Brain microvascular endothelial cell (primary cell): ENCODE results near the gene SNX32.
"Not testable (repeated sequence)": the region's sequence is repeated elsewhere in the genome, so short reads cannot be mapped to it uniquely, and the experiment has no call there.

Experiments used
- DNase-seq: peaks from one replicate; pipeline ENCODE4 v3.0.0-alpha.2; 2020
- H3K27ac ChIP-seq: fragments of 250-450 bp; sonication (Bioruptor Pico); 2 replicates; pipeline ENCODE4 v1.5.1; 2020; ENCODE audit warnings: mild to moderate bottlenecking, moderate library complexity
- H3K27me3 ChIP-seq: fragments of 250-450 bp; sonication (Bioruptor Pico); replicated peaks from 2 replicates; pipeline ENCODE4 v1.5.1; 2020; ENCODE audit warnings: mild to moderate bottlenecking
- H3K36me3 ChIP-seq: fragments of 250-450 bp; sonication (Bioruptor Pico); replicated peaks from 2 replicates; pipeline ENCODE4 v1.5.1; 2020; ENCODE audit warnings: mild to moderate bottlenecking
- H3K4me3 ChIP-seq: 2 replicates; pipeline ENCODE4 v1.5.1; 2011; ENCODE audit warnings: low read depth, mild to moderate bottlenecking, control low read depth, low read length, moderate library complexity
- in situ Hi-C: cut with HindIII; loops from 2 replicates; pipeline ENCODE4 v1.10.0; 2017; ENCODE audit warnings: low sequenced_read_pairs, low pct_ligation_motif_present
- TF ChIP-seq, protein P1 (sequence below): IDR thresholded peaks from 2 replicates; pipeline ENCODE4 v1.5.1; 2011; ENCODE audit warnings: low read depth, mild to moderate bottlenecking, moderate library complexity, low read length, control low read depth, inconsistent platforms; ENCODE audit errors: missing control alignments

SNX32 gene

DNA sequence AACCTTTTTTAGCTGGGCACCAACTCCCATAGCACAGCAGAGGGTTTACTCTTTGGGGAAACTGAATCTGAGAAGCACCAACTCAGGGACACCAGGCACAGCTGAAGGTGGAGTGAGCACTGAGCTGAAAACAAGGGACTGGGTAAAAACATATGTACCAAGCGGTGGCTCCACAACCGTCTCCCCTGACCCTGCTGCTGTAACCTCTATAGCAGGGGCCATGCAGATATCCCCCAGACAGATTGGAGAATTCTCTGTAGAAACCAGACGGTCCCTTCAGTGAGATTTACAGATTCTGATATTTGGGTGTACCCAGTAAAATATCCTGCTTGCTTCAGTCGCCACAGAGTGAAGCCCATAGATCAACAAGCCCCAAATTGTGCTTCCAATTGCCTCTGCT, 4.3 kb upstream of the SNX32 start:
- Histone ChIP-seq H3K4me3 (no peak overlapping the region), H3K27me3 (no peaks in the 10 kb centered on the region), H3K27ac (no peak overlapping the region), H3K36me3 (no peaks in the 10 kb centered on the region)
- TF ChIP-seq, protein P1, sequence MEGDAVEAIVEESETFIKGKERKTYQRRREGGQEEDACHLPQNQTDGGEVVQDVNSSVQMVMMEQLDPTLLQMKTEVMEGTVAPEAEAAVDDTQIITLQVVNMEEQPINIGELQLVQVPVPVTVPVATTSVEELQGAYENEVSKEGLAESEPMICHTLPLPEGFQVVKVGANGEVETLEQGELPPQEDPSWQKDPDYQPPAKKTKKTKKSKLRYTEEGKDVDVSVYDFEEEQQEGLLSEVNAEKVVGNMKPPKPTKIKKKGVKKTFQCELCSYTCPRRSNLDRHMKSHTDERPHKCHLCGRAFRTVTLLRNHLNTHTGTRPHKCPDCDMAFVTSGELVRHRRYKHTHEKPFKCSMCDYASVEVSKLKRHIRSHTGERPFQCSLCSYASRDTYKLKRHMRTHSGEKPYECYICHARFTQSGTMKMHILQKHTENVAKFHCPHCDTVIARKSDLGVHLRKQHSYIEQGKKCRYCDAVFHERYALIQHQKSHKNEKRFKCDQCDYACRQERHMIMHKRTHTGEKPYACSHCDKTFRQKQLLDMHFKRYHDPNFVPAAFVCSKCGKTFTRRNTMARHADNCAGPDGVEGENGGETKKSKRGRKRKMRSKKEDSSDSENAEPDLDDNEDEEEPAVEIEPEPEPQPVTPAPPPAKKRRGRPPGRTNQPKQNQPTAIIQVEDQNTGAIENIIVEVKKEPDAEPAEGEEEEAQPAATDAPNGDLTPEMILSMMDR: no peak
- no peak for DNase-seq
- in situ Hi-C loops: no loop called here

DNA sequence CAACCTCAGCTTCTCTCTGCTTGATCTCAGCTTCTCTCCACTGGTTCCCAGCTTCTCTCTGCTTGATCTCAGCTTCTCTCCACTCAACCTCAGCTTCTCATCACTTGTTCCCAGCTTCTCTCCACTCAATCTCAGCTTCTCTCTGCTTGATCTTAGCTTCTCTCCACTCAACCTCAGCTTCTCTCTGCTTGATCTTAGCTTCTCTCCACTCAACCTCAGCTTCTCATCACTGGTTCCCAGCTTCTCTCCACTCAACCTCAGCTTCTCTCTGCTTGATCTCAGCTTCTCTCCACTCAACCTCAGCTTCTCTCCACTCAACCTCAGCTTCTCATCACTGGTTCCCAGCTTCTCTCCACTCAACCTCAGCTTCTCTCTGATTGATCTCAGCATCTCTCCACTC, 1.5 kb upstream of the SNX32 start:
- H3K27ac ChIP-seq, H3K27me3 ChIP-seq, in situ Hi-C loops, H3K36me3 ChIP-seq, H3K4me3 ChIP-seq, DNase-seq: not testable (repeated sequence)

- TF ChIP-seq, protein P1: no peak
- in situ Hi-C loops: no loop called here
- no peak for DNase-seq
- no peaks in the 10 kb centered on the region for H3K27me3 ChIP-seq
- peak overlapping the region; percentile 74 for H3K4me3 ChIP-seq
- H3K27ac ChIP-seq: no peak overlapping the region
- no peaks in the 10 kb centered on the region for H3K36me3 ChIP-seq
Measured at GRCh38 chr11:65834202-65834601, 439 bp downstream of the SNX32 start.

- TF ChIP-seq, protein P1: no peak
- Histone ChIP-seq H3K27me3 (no peaks in the 10 kb centered on the region), H3K4me3 (no peak overlapping the region), H3K27ac (no peak overlapping the region), H3K36me3 (no peaks in the 10 kb centered on the region)
- DNase-seq: no peak
- in situ Hi-C loops: no loop called here
Measured at GRCh38 chr11:65842144-65842543, 8.4 kb downstream of the SNX32 start.

DNA sequence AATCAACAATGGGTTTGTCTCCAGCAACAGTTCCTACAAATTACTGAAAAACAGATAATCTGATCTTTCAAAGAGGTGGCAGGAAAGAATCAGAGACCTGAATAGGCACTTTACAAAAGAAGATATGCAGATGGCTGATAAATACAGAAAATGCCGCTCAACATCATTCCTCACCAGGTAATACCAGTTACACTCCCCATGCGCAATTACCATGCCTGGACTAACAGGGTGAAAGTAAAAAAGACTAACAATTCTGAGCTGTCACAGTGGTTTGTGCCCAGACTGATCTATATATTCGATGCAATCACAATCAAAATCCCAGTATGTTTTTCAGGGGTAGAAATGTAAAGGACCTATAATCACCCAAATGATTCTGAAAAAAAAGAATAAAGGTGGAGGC, 10.0 kb downstream of the SNX32 start:
- DNase-seq: no peak
- H3K27ac ChIP-seq: no peak overlapping the region
- no peak overlapping the region for H3K4me3 ChIP-seq
- H3K27me3 ChIP-seq: no peaks in the 10 kb centered on the region
- no peaks in the 10 kb centered on the region for H3K36me3 ChIP-seq
- TF ChIP-seq, protein P1: no peak
- in situ Hi-C loops: no loop called here

GRCh38 chr11:65844231-65844872, 10.6 kb downstream of the SNX32 start:
- in situ Hi-C loops: no loop called here
- TF ChIP-seq, protein P1: no peak
- no peak for DNase-seq
- no peaks in the 10 kb centered on the region for H3K36me3 ChIP-seq
- H3K27me3 ChIP-seq: no peaks in the 10 kb centered on the region
- H3K27ac ChIP-seq: no peak overlapping the region
- H3K4me3 ChIP-seq: no peak overlapping the region
